Lung (tissue), 12 donors: Measurements from ENCODE around the gene PCDH17. TPM values are rescaled to one million over a fixed set of nuclear protein-coding genes. Genes with fewer than 3 reads are reported as not detected.

Source experiments
- ATAC-seq: fragments of 200-7000 bp; cut with Tn5 transposase; one replicate; pipeline ENCODE4 v1.9.1; 2020; ENCODE audit warnings: moderate number of reproducible peaks; ENCODE audit not compliant: insufficient read depth, low FRiP score
- DNase-seq, 3 donors: peaks; one replicate each; pipeline ENCODE4 v3.0.0-alpha.2; 2013 to 2017
- H3K27ac ChIP-seq, 2 donors: one replicate each; pipeline ENCODE4 v1.5.1; 2013; ENCODE audit warnings: mild to moderate bottlenecking in 2 of 2, moderate library complexity in 2 of 2, control low read depth in 1 of 2, inconsistent platforms in 1 of 2, low read depth in 1 of 2, low read length in 1 of 2
- H3K27me3 ChIP-seq, 3 donors: one replicate each; pipeline ENCODE4 v1.5.1; 2013; ENCODE audit warnings: low read length in 2 of 3; ENCODE audit not compliant: control insufficient read depth in 3 of 3, insufficient read depth in 3 of 3
- H3K36me3 ChIP-seq, 4 donors: one replicate each; pipeline ENCODE4 v1.5.1; 2013; ENCODE audit warnings: low read length in 4 of 4, mild to moderate bottlenecking in 1 of 4, moderate library complexity in 1 of 4; ENCODE audit not compliant: control insufficient read depth in 4 of 4, insufficient read depth in 4 of 4
- H3K4me1 ChIP-seq, 5 donors: one replicate each; pipeline ENCODE4 v1.5.1; 2013; ENCODE audit warnings: low read length in 5 of 5, mild to moderate bottlenecking in 2 of 5, moderate library complexity in 1 of 5; ENCODE audit not compliant: control insufficient read depth in 5 of 5, insufficient read depth in 5 of 5
- H3K4me3 ChIP-seq: one replicate; pipeline ENCODE4 v1.5.1; 2013; ENCODE audit warnings: mild to moderate bottlenecking, control low read depth, moderate library complexity
- H3K9ac ChIP-seq, 2 donors: one replicate each; pipeline ENCODE4 v1.5.1; 2013; ENCODE audit warnings: low read length in 2 of 2, control low read depth in 1 of 2; ENCODE audit not compliant: insufficient read depth in 1 of 2
- H3K9me3 ChIP-seq, 4 donors: one replicate each; pipeline ENCODE4 v1.5.1; 2013; ENCODE audit warnings: low read length in 3 of 4, mild to moderate bottlenecking in 1 of 4, moderate library complexity in 1 of 4; ENCODE audit not compliant: control insufficient read depth in 4 of 4, insufficient read depth in 3 of 4
- CTCF ChIP-seq: IDR thresholded peaks from 2 replicates; pipeline ENCODE4 v1.5.1; 2012; ENCODE audit warnings: mild to moderate bottlenecking; ENCODE audit errors: control extremely low read depth, extremely low read depth
- WGBS, 2 donors: extraction: QIAGEN DNeasy Blood & Tissue Kit; methylation state at CpG; one replicate each; pipeline ENCODE4 v1.1.7; 2013; 5-methylcytosine and 5-hydroxymethylcytosine counted together
- polyA plus RNA-seq, 2 donors: library from polyadenylated mRNA; stranded (reverse); fragments of 200-250 nt; gene quantifications; one replicate each; pipeline ENCODE4 v1.2.1, GENCODE V29; 2013
- total RNA-seq, 2 donors: library from RNA; depleted of rRNA in 1 of 2; stranded (reverse); fragments of >200 nt in 1 of 2; gene quantifications; one replicate each; pipeline ENCODE4 v1.2.1, GENCODE V29; 2014 to 2021
- donor health status: control.
- donor health status: control.
- donor health status: Bipolar disorder and iron deficiency.
- donor health status: healthy.
- donor health status: DM: yes; HTN: yes; CAD: no.

The PCDH17 gene
- total and polyA plus RNA-seq, 4 donors, result 3.4 to 64.7 (median 30.2) TPM

GRCh38 chr13:57734306-57734705, 102.8 kb downstream of the PCDH17 start:
- H3K4me1 ChIP-seq, result no peaks in the 10 kb centered on the region
- TF ChIP-seq CTCF, result no peak
- H3K9me3 ChIP-seq, result no peaks in the 10 kb centered on the region
- WGBS, 2 donors, result 56 to 68% methylated on average over 2 of the region's 2 CpGs
- H3K27me3 ChIP-seq, result no peaks in the 10 kb centered on the region
- H3K27ac ChIP-seq, result no peak overlapping the region
- H3K9ac ChIP-seq, result no peak overlapping the region
- no peak overlapping the region for H3K4me3 ChIP-seq
- DNase-seq (no peak), ATAC-seq (no peak)
- no peaks in the 10 kb centered on the region for H3K36me3 ChIP-seq

GRCh38 chr13:57739089-57739488, 107.5 kb downstream of the PCDH17 start:
- peaks cover 0 to 4% (median 0%) of the 10 kb centered on the region in 5 donors for H3K4me1 ChIP-seq
- ATAC-seq (no peak), DNase-seq (no peak)
- H3K4me3 ChIP-seq, result no peak overlapping the region
- H3K9me3 ChIP-seq, result no peaks in the 10 kb centered on the region
- WGBS, 2 donors, result 80 to 89% methylated on average over 2 of the region's 2 CpGs
- H3K27me3 ChIP-seq, result no peaks in the 10 kb centered on the region
- no peak overlapping the region for H3K27ac ChIP-seq
- TF ChIP-seq CTCF, result no peak
- H3K36me3 ChIP-seq, result no peaks in the 10 kb centered on the region
- H3K9ac ChIP-seq, result no peak overlapping the region

- H3K4me1 ChIP-seq, result peaks cover 0 to 4% (median 0%) of the 10 kb centered on the region in 5 donors
- WGBS, 2 donors, result 72 to 83% methylated on average over 4 of the region's 4 CpGs
- H3K9ac ChIP-seq, result no peak overlapping the region
- no peak overlapping the region for H3K27ac ChIP-seq
- ATAC-seq, result no peak
- DNase-seq, result peak in 1 of 3 donors; percentile 6
- H3K9me3 ChIP-seq, result no peaks in the 10 kb centered on the region
- no peak for TF ChIP-seq CTCF
- H3K27me3 ChIP-seq, result no peaks in the 10 kb centered on the region
- no peaks in the 10 kb centered on the region for H3K36me3 ChIP-seq
- no peak overlapping the region for H3K4me3 ChIP-seq
Measured at GRCh38 chr13:57739543-57740190, 108.1 kb downstream of the PCDH17 start.

GRCh38 chr13:57740719-57741118, 109.2 kb downstream of the PCDH17 start:
- Histone ChIP-seq H3K27me3 (no peaks in the 10 kb centered on the region), H3K9me3 (no peaks in the 10 kb centered on the region), H3K4me1 (peaks cover 0 to 4% (median 0%) of the 10 kb centered on the region in 5 donors), H3K9ac (no peak overlapping the region), H3K36me3 (no peaks in the 10 kb centered on the region), H3K4me3 (no peak overlapping the region), H3K27ac (no peak overlapping the region)
- no peak for ATAC-seq
- peak in 1 of 3 donors; percentile 10 for DNase-seq
- TF ChIP-seq CTCF, result no peak
- 43 to 62% methylated on average over 2 of the region's 2 CpGs for WGBS, 2 donors
